ENCODE data around the gene LFNG.

The LFNG gene

GRCh38 chr7:2519119-2519930 is at the start of gene LFNG:
Gene LFNG (plus strand): TSS chr7:2519774. CDS start chr7:2519862, 88 bp downstream.
- ATAC-seq (peak; percentile 69), DNase-seq (peak; percentile 90)
- H3K9me3 Mint-ChIP-seq: no peaks in the 10 kb centered on the region
- H3K4me3 Mint-ChIP-seq: peak within 1 kb of the TSS; percentile 89
- peaks cover 2% of the 10 kb centered on the region for H3K36me3 Mint-ChIP-seq (ENCODE audit: low read depth)
- H3K27ac Mint-ChIP-seq: peak within 1 kb of the TSS; percentile 79
- peaks cover 48% of the 10 kb centered on the region for H3K4me1 Mint-ChIP-seq
- H3K27me3 Mint-ChIP-seq: no peaks in the 10 kb centered on the region

GRCh38 chr7:2470204-2471021 is 49.2 kb upstream of the LFNG start:
- DNase-seq: no peak
- Mint-ChIP-seq H3K27ac (no peak overlapping the region), H3K36me3 (ENCODE audit: low read depth) (no peaks in the 10 kb centered on the region), H3K4me1 (peaks cover 4% of the 10 kb centered on the region), H3K27me3 (peaks cover 13% of the 10 kb centered on the region), H3K4me3 (no peak overlapping the region), H3K9me3 (no peaks in the 10 kb centered on the region)
- ATAC-seq: no peak

GRCh38 chr7:2471022-2471329 is 48.6 kb upstream of the LFNG start:
- no peak for ATAC-seq
- Mint-ChIP-seq H3K4me3 (no peak overlapping the region), H3K9me3 (no peaks in the 10 kb centered on the region), H3K36me3 (ENCODE audit: low read depth) (no peaks in the 10 kb centered on the region), H3K27ac (no peak overlapping the region), H3K27me3 (peaks cover 13% of the 10 kb centered on the region), H3K4me1 (peaks cover 4% of the 10 kb centered on the region)
- no peak for DNase-seq

- H3K9me3 Mint-ChIP-seq: no peaks in the 10 kb centered on the region
- H3K27me3 Mint-ChIP-seq: peaks cover 13% of the 10 kb centered on the region
- H3K4me1 Mint-ChIP-seq: peaks cover 4% of the 10 kb centered on the region
- no peaks in the 10 kb centered on the region for H3K36me3 Mint-ChIP-seq (ENCODE audit: low read depth)
- H3K4me3 Mint-ChIP-seq: no peak overlapping the region
- DNase-seq (no peak), ATAC-seq (no peak)
- H3K27ac Mint-ChIP-seq: no peak overlapping the region
Measured at GRCh38 chr7:2471396-2471795, 48.2 kb upstream of the LFNG start.

GRCh38 chr7:2472739-2473138 is 46.8 kb upstream of the LFNG start:
- Mint-ChIP-seq H3K4me1 (peaks cover 8% of the 10 kb centered on the region), H3K36me3 (ENCODE audit: low read depth) (no peaks in the 10 kb centered on the region), H3K4me3 (no peak overlapping the region), H3K9me3 (no peaks in the 10 kb centered on the region), H3K27me3 (peaks cover 13% of the 10 kb centered on the region), H3K27ac (no peak overlapping the region)
- no peak for DNase-seq
- no peak for ATAC-seq

GRCh38 chr7:2473496-2474180 is 45.9 kb upstream of the LFNG start:
- Mint-ChIP-seq H3K27ac (no peak overlapping the region), H3K4me3 (no peak overlapping the region), H3K9me3 (no peaks in the 10 kb centered on the region), H3K27me3 (peaks cover 13% of the 10 kb centered on the region), H3K36me3 (ENCODE audit: low read depth) (no peaks in the 10 kb centered on the region), H3K4me1 (peaks cover 7% of the 10 kb centered on the region)
- ATAC-seq (no peak), DNase-seq (no peak)

- Mint-ChIP-seq H3K9me3 (no peaks in the 10 kb centered on the region), H3K27me3 (peaks cover 11% of the 10 kb centered on the region), H3K4me3 (no peak overlapping the region), H3K27ac (no peak overlapping the region), H3K36me3 (ENCODE audit: low read depth) (no peaks in the 10 kb centered on the region), H3K4me1 (peaks cover 4% of the 10 kb centered on the region)
- ATAC-seq: no peak
- DNase-seq: no peak
Measured at GRCh38 chr7:2474224-2474623, 45.4 kb upstream of the LFNG start.

GRCh38 chr7:2474813-2475677 is 44.5 kb upstream of the LFNG start:
- Mint-ChIP-seq H3K27me3 (peaks cover 7% of the 10 kb centered on the region), H3K4me1 (peaks cover 4% of the 10 kb centered on the region), H3K27ac (no peak overlapping the region), H3K4me3 (no peak overlapping the region), H3K9me3 (no peaks in the 10 kb centered on the region), H3K36me3 (ENCODE audit: low read depth) (no peaks in the 10 kb centered on the region)
- ATAC-seq (no peak), DNase-seq (no peak)

- Mint-ChIP-seq H3K36me3 (ENCODE audit: low read depth) (no peaks in the 10 kb centered on the region), H3K9me3 (no peaks in the 10 kb centered on the region), H3K4me3 (no peak overlapping the region), H3K27ac (no peak overlapping the region), H3K27me3 (peaks cover 1% of the 10 kb centered on the region), H3K4me1 (peaks cover 4% of the 10 kb centered on the region)
- ATAC-seq: no peak
- DNase-seq: no peak
Measured at GRCh38 chr7:2475678-2476015, 43.9 kb upstream of the LFNG start.

- Mint-ChIP-seq H3K36me3 (ENCODE audit: low read depth) (no peaks in the 10 kb centered on the region), H3K27me3 (no peaks in the 10 kb centered on the region), H3K4me1 (peaks cover 4% of the 10 kb centered on the region), H3K9me3 (no peaks in the 10 kb centered on the region), H3K4me3 (no peak within 1 kb of the TSS), H3K27ac (no peak within 1 kb of the TSS)
- ATAC-seq (no peak), DNase-seq (no peak)
Measured at GRCh38 chr7:2476298-2476697, 43.3 kb upstream of the LFNG start, which contains the start of gene GRIFIN. Gene GRIFIN (minus strand): TSS chr7:2476398. CDS start chr7:2476383, 15 bp downstream.

GRCh38 chr7:2476776-2477446 is 42.7 kb upstream of the LFNG start:
- no peaks in the 10 kb centered on the region for H3K36me3 Mint-ChIP-seq (ENCODE audit: low read depth)
- H3K4me1 Mint-ChIP-seq: peaks cover 4% of the 10 kb centered on the region
- H3K4me3 Mint-ChIP-seq: no peak overlapping the region
- ATAC-seq (no peak), DNase-seq (no peak)
- H3K27me3 Mint-ChIP-seq: no peaks in the 10 kb centered on the region
- no peaks in the 10 kb centered on the region for H3K9me3 Mint-ChIP-seq
- H3K27ac Mint-ChIP-seq: no peak overlapping the region

- no peak overlapping the region for H3K27ac Mint-ChIP-seq
- H3K9me3 Mint-ChIP-seq: peaks cover under 1% of the 10 kb centered on the region
- no peaks in the 10 kb centered on the region for H3K36me3 Mint-ChIP-seq (ENCODE audit: low read depth)
- H3K27me3 Mint-ChIP-seq: no peaks in the 10 kb centered on the region
- H3K4me1 Mint-ChIP-seq: peaks cover 4% of the 10 kb centered on the region
- ATAC-seq (peak; percentile 92), DNase-seq (peak; percentile 74)
- no peak overlapping the region for H3K4me3 Mint-ChIP-seq
Measured at GRCh38 chr7:2477447-2478398, 41.9 kb upstream of the LFNG start.

- DNase-seq (no peak), ATAC-seq (no peak)
- H3K9me3 Mint-ChIP-seq: peaks cover 5% of the 10 kb centered on the region
- H3K4me3 Mint-ChIP-seq: no peak overlapping the region
- peaks cover 4% of the 10 kb centered on the region for H3K4me1 Mint-ChIP-seq
- no peak overlapping the region for H3K27ac Mint-ChIP-seq
- no peaks in the 10 kb centered on the region for H3K36me3 Mint-ChIP-seq (ENCODE audit: low read depth)
- H3K27me3 Mint-ChIP-seq: no peaks in the 10 kb centered on the region
Measured at GRCh38 chr7:2478399-2478785, 41.2 kb upstream of the LFNG start.
